GM10248 (cell line): ENCODE data around the gene ATRNL1.

Experiments
- CTCF ChIA-PET: fragments of 300-600 bp; sonication (Branson Sonifier 250); formaldehyde crosslinking; extraction: SDS; loops from one replicate; lab custom pipeline; 2021; ENCODE audit warnings: antibody characterized with exemption; lab: Yijun Ruan, JAX
- POLR2A ChIA-PET: fragments of 350-650 bp; sonication (Branson Sonifier 250); formaldehyde crosslinking; extraction: SDS; loops from one replicate; lab custom pipeline; 2020; ENCODE audit warnings: antibody characterized with exemption; lab: Yijun Ruan, JAX
- DNase-seq: peaks from one replicate; pipeline ENCODE4 v3.0.0; 2012; ENCODE audit errors: extremely low spot score
- CTCF ChIP-seq: IDR thresholded peaks from 2 replicates; pipeline ENCODE4 v1.5.1; 2012; ENCODE audit warnings: mild to moderate bottlenecking, low read depth; ENCODE audit errors: extremely low read depth, missing control alignments, control extremely low read depth

ATRNL1 gene

GRCh38 chr10:115850666-115851065, 757.5 kb downstream of the ATRNL1 start:
- ChIA-PET CTCF (no interaction called here), POLR2A (no interaction called here)
- DNase-seq = no peak
- TF ChIP-seq CTCF = no peak

GRCh38 chr10:115851695-115852094, 758.5 kb downstream of the ATRNL1 start:
- ChIA-PET CTCF (interaction anchor here (1.0 kb wide), 1 partner anchor 32 kb away, joined by 3 read pairs; no protein-coding TSS in a partner anchor), POLR2A (no interaction called here)
- TF ChIP-seq CTCF = no peak
- DNase-seq = no peak

- ChIA-PET POLR2A (no interaction called here), CTCF (no interaction called here)
- TF ChIP-seq CTCF = no peak
- DNase-seq = no peak
These were observed 761.7 kb downstream of the ATRNL1 start for GRCh38 chr10:115854740-115855435.

- TF ChIP-seq CTCF = no peak
- ChIA-PET CTCF (no interaction called here), POLR2A (no interaction called here)
- DNase-seq = no peak
These were observed 763.4 kb downstream of the ATRNL1 start for GRCh38 chr10:115856580-115856979.

GRCh38 chr10:115857856-115858255, 764.7 kb downstream of the ATRNL1 start:
- CTCF ChIA-PET = interaction anchor here (1.4 kb wide), 1 partner anchor 14 kb away, joined by 3 read pairs; no protein-coding TSS in a partner anchor

More at GRCh38 chr10:115857856-115858255, 764.7 kb downstream of the ATRNL1 start:
- POLR2A ChIA-PET = no interaction called here
- TF ChIP-seq CTCF = no peak
- DNase-seq = no peak
